Endothelial cell of coronary artery (primary cell): ENCODE measurements around the gene GPR3. TPM values are rescaled to one million over a fixed set of nuclear protein-coding genes. Genes with fewer than 3 reads are reported as not detected.

Experiments used
- total RNA-seq: library from RNA; depleted of rRNA; stranded (reverse); fragments of >200 nt; gene quantifications from 2 replicates; pipeline ENCODE4 v1.2.3, GENCODE V29; 2014

Gene GPR3, protein sequence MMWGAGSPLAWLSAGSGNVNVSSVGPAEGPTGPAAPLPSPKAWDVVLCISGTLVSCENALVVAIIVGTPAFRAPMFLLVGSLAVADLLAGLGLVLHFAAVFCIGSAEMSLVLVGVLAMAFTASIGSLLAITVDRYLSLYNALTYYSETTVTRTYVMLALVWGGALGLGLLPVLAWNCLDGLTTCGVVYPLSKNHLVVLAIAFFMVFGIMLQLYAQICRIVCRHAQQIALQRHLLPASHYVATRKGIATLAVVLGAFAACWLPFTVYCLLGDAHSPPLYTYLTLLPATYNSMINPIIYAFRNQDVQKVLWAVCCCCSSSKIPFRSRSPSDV
- 0.09 and 0.36 TPM in 2 replicates for total RNA-seq

DNA sequence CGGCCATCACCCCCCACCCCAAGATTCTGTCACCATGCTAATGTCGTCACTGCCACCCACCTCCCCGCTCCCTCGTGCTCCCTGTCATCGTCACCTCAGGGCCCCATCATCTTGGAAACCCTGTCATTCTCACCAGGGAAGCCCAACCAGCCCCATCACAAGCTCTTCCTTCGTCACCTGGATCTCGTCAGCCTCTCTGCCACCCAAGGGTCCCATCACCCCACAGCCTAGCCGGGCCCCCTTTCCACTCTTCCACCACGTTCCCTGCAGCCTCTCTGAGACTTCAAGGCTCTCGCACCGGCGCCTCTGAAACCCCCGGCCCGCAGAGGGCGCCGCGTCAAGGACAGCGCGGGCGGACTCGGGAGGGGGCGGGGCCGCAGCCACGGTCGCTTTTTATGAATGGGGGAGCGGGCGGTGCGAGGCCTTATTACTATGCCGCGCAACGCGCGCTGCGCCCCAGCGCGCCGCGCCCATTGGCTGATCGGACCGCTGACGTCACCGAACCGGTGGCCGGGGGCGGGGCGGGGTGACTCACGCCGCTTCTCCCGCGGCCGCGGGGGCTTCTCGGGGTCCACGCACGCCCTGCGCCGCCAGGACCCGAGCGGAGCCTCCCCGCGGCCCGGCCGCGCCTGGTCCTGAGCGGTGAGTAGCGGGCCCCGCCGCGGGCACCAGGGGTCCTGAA, at the start of gene GPR3:
Gene GPR3, plus strand, starts transcription at position 527 of the 682 bp plus-strand sequence. CDS start 1,177 bp downstream, outside the sequence.

DNA sequence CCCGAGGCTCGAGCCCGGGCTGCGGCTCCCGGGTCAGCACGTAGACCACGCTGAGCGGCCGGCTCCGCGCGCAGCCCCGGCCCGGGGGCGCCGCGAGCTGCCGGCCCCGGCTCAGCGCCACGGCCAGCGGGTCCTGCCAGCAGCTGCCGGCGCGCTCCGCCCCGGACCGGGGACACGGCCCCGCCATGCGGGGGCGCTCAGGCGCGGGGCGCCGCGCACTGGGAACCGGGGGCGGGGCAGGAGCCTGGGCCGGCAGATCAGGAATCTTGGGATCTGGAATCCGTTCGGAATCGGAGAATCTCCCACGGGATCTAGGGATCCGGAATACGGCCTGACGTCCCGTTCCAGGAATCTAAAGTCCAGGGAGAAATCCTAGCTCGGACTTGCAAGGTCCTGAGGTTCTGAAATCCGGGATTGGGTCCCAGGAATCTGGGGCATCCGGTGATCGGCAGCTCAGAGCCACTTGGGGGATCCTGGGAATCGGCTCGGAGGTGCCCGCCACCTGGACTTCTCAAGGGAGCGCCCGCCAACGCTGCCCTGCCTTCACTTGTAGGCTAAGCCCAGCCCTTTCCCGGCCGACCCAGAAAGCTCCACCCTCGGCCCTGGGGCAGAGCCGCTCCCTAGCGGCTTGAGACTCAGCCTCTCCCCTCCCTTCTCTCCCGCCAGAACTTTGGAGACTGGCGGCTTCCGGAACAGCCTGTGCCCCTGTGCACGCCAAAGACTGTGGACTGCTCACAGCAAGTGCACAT, 25.8 kb upstream of the GPR3 start, which contains the start of gene MAP3K6:
Gene MAP3K6, minus strand, starts transcription at position 551 of the 749 bp plus-strand sequence. Its CDS starts 364 bp downstream, at position 187.

DNA sequence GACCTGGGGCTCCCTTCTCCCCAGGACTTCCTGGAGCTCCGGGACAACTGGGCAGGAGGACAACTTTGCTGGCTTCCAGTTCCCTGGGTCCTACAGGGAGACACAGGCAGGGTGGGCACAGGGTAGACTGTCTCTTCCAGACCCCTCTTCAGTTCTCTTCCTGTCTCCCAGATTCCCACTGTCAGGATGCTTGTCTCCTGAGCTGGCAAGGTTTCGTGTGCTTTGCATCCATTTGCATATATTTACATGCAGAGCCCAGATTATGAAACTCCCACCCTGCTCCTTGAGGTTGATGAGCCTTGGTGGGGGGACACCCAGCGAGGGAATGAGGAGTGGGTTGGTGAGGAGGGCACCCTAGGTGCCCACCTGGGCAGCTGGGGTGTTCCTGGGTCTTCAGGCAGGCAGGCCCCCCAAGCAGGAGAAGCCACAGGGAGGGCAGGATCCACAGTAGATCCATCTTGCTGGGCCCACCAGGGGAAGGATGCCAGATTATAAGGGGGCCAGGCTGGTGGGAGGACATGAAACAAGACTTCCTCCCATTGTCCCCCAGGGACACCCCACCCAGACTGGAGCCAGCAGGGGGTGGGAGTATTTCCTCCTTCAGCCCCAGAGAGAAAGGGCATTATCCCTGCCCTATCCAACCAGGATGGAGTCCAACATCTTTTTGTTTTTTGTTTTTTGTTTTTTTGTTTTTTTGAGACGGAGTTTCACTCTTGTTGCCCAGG, 17.9 kb upstream of the GPR3 start, which contains the start of gene FCN3:
Gene FCN3, minus strand, starts transcription at position 463 of the 725 bp plus-strand sequence. Its CDS starts 6 bp downstream, at position 457.

DNA sequence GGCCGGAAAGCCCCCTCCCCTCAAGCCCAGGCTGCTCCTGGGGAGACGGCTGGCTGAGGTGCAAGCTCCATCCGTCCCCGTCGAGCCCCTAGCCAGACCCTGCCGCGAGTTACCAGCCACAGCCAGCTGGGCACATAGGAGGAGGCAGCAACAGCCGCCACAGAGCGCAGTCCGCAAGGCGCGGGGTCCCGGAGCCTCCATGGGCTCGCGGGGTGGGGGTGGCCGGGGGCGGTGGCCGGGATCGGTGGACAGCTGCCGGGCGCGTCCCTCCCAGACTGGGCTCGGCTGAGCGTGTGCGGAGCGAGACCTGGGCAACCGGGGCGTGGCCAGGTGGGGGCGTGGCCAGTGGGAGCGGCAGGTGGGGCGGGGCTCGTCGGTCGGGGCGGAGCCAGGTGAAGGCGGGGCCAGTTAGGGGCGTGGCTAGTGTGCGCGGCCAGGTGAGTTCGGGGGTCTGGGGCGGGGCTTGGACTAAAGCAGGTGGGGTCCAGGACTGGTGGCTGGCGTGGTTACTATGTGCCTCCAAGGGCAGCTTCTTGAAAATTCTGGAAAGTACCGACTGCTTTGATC, 9.3 kb upstream of the GPR3 start, which contains the start of gene CD164L2:
Gene CD164L2, minus strand, starts transcription at position 295 of the 567 bp plus-strand sequence. Its CDS starts 94 bp downstream, at position 201.

Other genes starting within 250 kb of the GPR3 start
- gene SLC9A1, start 237.5 kb upstream of the GPR3 start, total RNA-seq = 10.5 and 20.2 TPM in 2 replicates
- gene WDTC1, start 158.0 kb upstream of the GPR3 start, total RNA-seq = 15.8 and 21.2 TPM in 2 replicates
- 22.1 and 27.0 TPM in 2 replicates for gene TMEM222, start 70.5 kb upstream of the GPR3 start, total RNA-seq
- under 0.01 and 0.09 TPM in 2 replicates for gene SYTL1, start 50.6 kb upstream of the GPR3 start, total RNA-seq
- 7.8 and 11.2 TPM in 2 replicates for gene MAP3K6, start 25.7 kb upstream of the GPR3 start, total RNA-seq
- gene FCN3, start 17.8 kb upstream of the GPR3 start, total RNA-seq = 0.72 TPM in 1 of 2 replicates, not detected in the other
- gene CD164L2, start 9.3 kb upstream of the GPR3 start, total RNA-seq = not detected in 2 replicates
- 24.7 and 36.5 TPM in 2 replicates for gene WASF2, start 97.5 kb downstream of the GPR3 start, total RNA-seq
- 4.6 and 7.3 TPM in 2 replicates for gene AHDC1, start 211.5 kb downstream of the GPR3 start, total RNA-seq
- under 0.01 and 0.19 TPM in 2 replicates for gene FGR, start 242.6 kb downstream of the GPR3 start, total RNA-seq